WTC11 (cell line): ENCODE measurements around the gene CLEC12A.

Source experiments
- ATF3 ChIP-seq: sonication (generic); formaldehyde crosslinking; conservative IDR thresholded peaks from 2 replicates; pipeline ENCODE4 v1.8.1; 2022; ENCODE audit warnings: mild to moderate bottlenecking, missing genetic modification reagents
- CREM ChIP-seq: sonication (generic); formaldehyde crosslinking; IDR thresholded peaks from 2 replicates; pipeline ENCODE4 v1.8.1; 2022; ENCODE audit warnings: mild to moderate bottlenecking, missing genetic modification reagents, moderate library complexity
- CTCF ChIP-seq: fragments of 200-600 bp; IDR thresholded peaks from 2 replicates; pipeline ENCODE4 v1.8.0; 2022; ENCODE audit warnings: antibody characterized with exemption
- FOXK1 ChIP-seq: sonication (generic); formaldehyde crosslinking; IDR thresholded peaks from 2 replicates; pipeline ENCODE4 v1.8.0; 2022; ENCODE audit warnings: mild to moderate bottlenecking, moderate library complexity, missing genetic modification reagents
- FOXP4 ChIP-seq: sonication (generic); formaldehyde crosslinking; IDR thresholded peaks from 2 replicates; pipeline ENCODE4 v1.8.0; 2022; ENCODE audit warnings: mild to moderate bottlenecking, missing genetic modification reagents
- GABPB1 ChIP-seq: sonication (generic); formaldehyde crosslinking; IDR thresholded peaks from 2 replicates; pipeline ENCODE4 v1.8.1; 2023; ENCODE audit warnings: mild to moderate bottlenecking, missing genetic modification reagents
- MXD4 ChIP-seq: fragments of 250-450 bp; sonication (Bioruptor Pico); IDR thresholded peaks from 2 replicates; pipeline ENCODE4 v1.8.0; 2021; ENCODE audit warnings: mild to moderate bottlenecking, moderate library complexity, borderline replicate concordance
- NR1H2 ChIP-seq: sonication (generic); formaldehyde crosslinking; IDR thresholded peaks from 2 replicates; pipeline ENCODE4 v1.9.0; 2021; ENCODE audit warnings: mild to moderate bottlenecking, moderate library complexity, missing genetic modification reagents
- RELA ChIP-seq: sonication (generic); formaldehyde crosslinking; IDR thresholded peaks from 2 replicates; pipeline ENCODE4 v1.8.1; 2022; ENCODE audit warnings: missing genetic modification reagents, mild to moderate bottlenecking, borderline replicate concordance
- USF1 ChIP-seq: sonication (generic); formaldehyde crosslinking; IDR thresholded peaks from 2 replicates; pipeline ENCODE4 v1.8.0; 2022; ENCODE audit warnings: mild to moderate bottlenecking, missing genetic modification reagents
- USF2 ChIP-seq: sonication (generic); formaldehyde crosslinking; IDR thresholded peaks from 2 replicates; pipeline ENCODE4 v1.8.1; 2023; ENCODE audit warnings: mild to moderate bottlenecking, missing genetic modification reagents, moderate library complexity
- ZNF121 ChIP-seq: sonication (generic); formaldehyde crosslinking; IDR thresholded peaks from 2 replicates; pipeline ENCODE4 v1.8.0; 2023; ENCODE audit warnings: missing genetic modification reagents
- ZNF263 ChIP-seq: sonication (generic); formaldehyde crosslinking; IDR thresholded peaks from 2 replicates; pipeline ENCODE4 v1.8.1; 2022; ENCODE audit warnings: low read depth, mild to moderate bottlenecking, moderate library complexity, missing genetic modification reagents
- ZNF532 ChIP-seq: fragments of 250-450 bp; sonication (Bioruptor Pico); IDR thresholded peaks from 2 replicates; pipeline ENCODE4 v1.9.0; 2021; ENCODE audit warnings: mild to moderate bottlenecking, borderline replicate concordance

- TF ChIP-seq FOXK1 (CRISPR knock-in tag) (no peak), ZNF532 (CRISPR knock-in tag) (no peak), CTCF (no peak), ATF3 (CRISPR knock-in tag) (no peak), USF2 (CRISPR knock-in tag) (no peak), ZNF121 (CRISPR knock-in tag) (no peak), CREM (CRISPR knock-in tag) (no peak), RELA (CRISPR knock-in tag) (no peak), FOXP4 (CRISPR knock-in tag) (no peak), MXD4 (CRISPR knock-in tag) (no peak), ZNF263 (CRISPR knock-in tag) (no peak), USF1 (no peak), GABPB1 (CRISPR knock-in tag) (no peak), NR1H2 (CRISPR knock-in tag) (no peak)
These were observed 23.5 kb upstream of the CLEC12A start for GRCh38 chr12:9947674-9948073.
